Panc1 (cell line): ENCODE results near the gene DPH3.

Experiments
- CTCF ChIP-seq: fragments of 450-650 bp; IDR thresholded peaks from 2 replicates; pipeline ENCODE4 v1.5.1; 2017; ENCODE audit warnings: mild to moderate bottlenecking
- POLR2AphosphoS5 ChIP-seq: IDR thresholded peaks from 2 replicates; pipeline ENCODE4 v1.6.1; 2012; ENCODE audit warnings: mild to moderate bottlenecking, low read depth, low read length, moderate library complexity
- REST ChIP-seq, 2 experiments: IDR thresholded peaks; 2 replicates each; pipeline ENCODE4 v1.6.1; 2011 to 2012; ENCODE audit warnings: low read depth in 2 of 2, control low read depth in 1 of 2, low read length in 1 of 2, mild to moderate bottlenecking in 1 of 2, moderate library complexity in 1 of 2; ENCODE audit not compliant: insufficient read depth in 1 of 2
- SIN3A ChIP-seq: IDR thresholded peaks from 2 replicates; pipeline ENCODE4 v1.6.1; 2012; ENCODE audit warnings: low read depth, mild to moderate bottlenecking, low read length, moderate library complexity, borderline replicate concordance; ENCODE audit not compliant: insufficient read depth
- TCF7L2 ChIP-seq: IDR thresholded peaks from 2 replicates; pipeline ENCODE4 v1.6.1; 2011; ENCODE audit warnings: mild to moderate bottlenecking, low read depth, low read length, inconsistent platforms

DNA sequence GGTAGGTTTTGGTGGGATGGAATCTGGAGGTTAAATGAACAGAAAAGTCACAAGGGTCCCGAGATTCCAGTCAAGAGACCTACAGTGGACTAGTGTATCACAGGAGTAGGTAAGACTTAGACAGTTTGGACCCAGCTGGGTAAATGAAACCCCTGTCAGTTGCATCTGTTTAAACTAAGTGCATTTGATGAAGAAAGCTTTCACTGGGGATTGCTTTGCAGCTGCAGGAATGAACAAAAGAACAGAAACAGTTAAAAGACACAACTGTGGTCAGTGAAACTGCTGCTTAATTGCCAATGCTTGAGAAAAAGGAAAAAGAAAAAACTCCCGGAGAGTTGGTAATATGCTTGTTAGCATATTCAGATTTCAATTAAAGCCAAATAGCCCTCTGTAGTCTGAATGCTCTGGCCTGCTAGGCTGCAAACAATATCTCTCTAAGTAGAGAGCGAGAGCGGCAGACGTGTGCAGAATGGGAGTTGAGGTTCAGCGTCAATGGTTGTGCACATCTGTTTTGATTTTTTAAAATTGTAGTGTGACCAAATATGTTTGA lies 37.4 kb upstream of the DPH3 start:
- TF ChIP-seq POLR2AphosphoS5 (no peak), CTCF (no peak), TCF7L2 (no peak), REST (IDR thresholded peaks at IDR 0.05; ENCODE audit: insufficient read depth in 1 of 2, low read depth in 2 of 2, low read length in 1 of 2) (no peak), SIN3A (no peak)
